Activated T-cell treated with anti-CD3 and anti-CD28 coated beads, Interleukin-2, amount 50 U/mL, for 72 hours (primary cell): ENCODE measurements around the gene EZR. TPM values are rescaled to one million over a fixed set of nuclear protein-coding genes. Genes with fewer than 3 reads are reported as not detected.

Experiments
- ATAC-seq, 2 donors: fragments of 150-1000 bp; cut with Tn5 transposase; replicated peaks in 1 of 2; 2 replicates each; pipeline ENCODE4 v1.10.0; 2021; ENCODE audit warnings: moderate library complexity in 2 of 2, mild to moderate bottlenecking in 1 of 2
- DNase-seq, 2 donors: peaks; one replicate each; pipeline ENCODE4 v3.0.0; 2021 to 2022; ENCODE audit warnings: mixed read lengths in 1 of 2
- H3K27ac Mint-ChIP-seq: one replicate; pipeline ENCODE4 v1.8.0; 2022; ENCODE audit warnings: mild to moderate bottlenecking, moderate library complexity, mixed read lengths
- H3K27me3 Mint-ChIP-seq: one replicate; pipeline ENCODE4 v1.8.0; 2022; ENCODE audit warnings: low read depth, mixed read lengths
- H3K36me3 Mint-ChIP-seq, 2 donors: one replicate each; pipeline ENCODE4 v1.8.0; 2022; ENCODE audit warnings: mixed read lengths in 2 of 2, mild to moderate bottlenecking in 1 of 2; ENCODE audit not compliant: insufficient read depth in 2 of 2
- H3K4me1 Mint-ChIP-seq: one replicate; pipeline ENCODE4 v1.8.0; 2022; ENCODE audit warnings: low read depth, mixed read lengths
- H3K4me3 Mint-ChIP-seq, 2 donors: one replicate each; pipeline ENCODE4 v1.8.0; 2022; ENCODE audit warnings: mild to moderate bottlenecking in 2 of 2, mixed read lengths in 2 of 2, moderate library complexity in 2 of 2
- H3K9me3 Mint-ChIP-seq, 2 donors: one replicate each; pipeline ENCODE4 v1.8.0; 2022; ENCODE audit warnings: mixed read lengths in 2 of 2
- total RNA-seq, 2 donors: library from RNA; stranded (reverse); gene quantifications; one replicate each; pipeline ENCODE4 v1.2.3, GENCODE V29; 2022

The EZR gene
- total RNA-seq, 2 donors from 2014 or later, result 167 to 177 TPM

DNA sequence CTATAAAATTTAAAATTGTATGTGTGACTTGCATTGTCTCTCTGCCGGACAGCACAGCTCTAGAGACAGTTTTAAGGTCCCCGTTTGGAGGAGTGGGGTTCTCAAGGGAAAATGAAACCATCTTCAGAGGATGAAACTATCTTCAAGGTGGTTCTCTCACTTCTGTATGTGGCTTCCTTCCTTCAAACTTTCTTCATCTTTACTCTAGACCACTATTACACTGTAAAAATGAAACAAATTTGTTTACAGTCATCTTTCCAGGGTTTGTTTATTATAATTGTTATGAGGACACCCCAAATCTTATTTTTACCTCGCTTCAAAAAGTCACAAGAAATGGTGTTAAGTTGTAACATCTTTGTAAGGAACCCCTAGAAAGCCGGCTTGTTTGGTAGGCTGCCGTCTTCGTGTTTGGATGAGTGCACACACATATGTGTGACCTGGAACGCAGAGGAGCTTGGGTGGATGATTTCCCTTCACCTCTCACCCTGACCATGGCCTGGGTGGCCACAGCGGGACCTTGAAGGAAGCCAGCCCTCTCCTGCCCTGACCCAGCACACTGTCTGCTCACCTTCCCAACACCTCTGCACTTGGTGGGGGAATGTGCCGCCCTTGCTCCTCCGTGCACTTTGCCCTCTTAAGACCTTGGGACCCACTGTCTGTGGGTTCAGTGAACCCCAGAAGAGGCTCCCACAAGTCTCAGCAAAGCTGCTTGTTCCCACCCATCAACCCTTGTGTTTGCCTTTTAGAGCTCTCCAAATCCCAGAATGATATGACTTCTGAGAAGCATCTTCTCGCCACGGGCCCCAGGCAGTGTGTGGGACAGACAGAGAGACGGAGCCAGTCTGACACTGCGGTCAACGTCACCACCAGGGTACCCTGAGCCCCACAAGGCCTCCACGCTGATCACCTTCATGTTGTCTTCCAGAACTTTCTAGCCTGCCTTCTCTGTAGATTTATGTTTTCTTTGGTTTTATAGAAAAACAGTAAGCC lies 101.5 kb downstream of the EZR start:
- H3K27me3 Mint-ChIP-seq, result no peaks in the 10 kb centered on the region
- H3K27ac Mint-ChIP-seq, result peak overlapping the region; percentile 69
- no peaks in the 10 kb centered on the region for H3K9me3 Mint-ChIP-seq
- DNase-seq (no peak), ATAC-seq (no peak)
- H3K4me1 Mint-ChIP-seq, result peaks cover 69% of the 10 kb centered on the region
- peak overlapping the region in 1 of 2 donors; percentile 56 for H3K4me3 Mint-ChIP-seq
- peaks cover 28 to 45% of the 10 kb centered on the region in 2 donors for H3K36me3 Mint-ChIP-seq

Other genes with a start within 250 kb of the EZR start
- gene DYNLT1, start 174.6 kb downstream of the EZR start, total RNA-seq, result 100 to 1,000 TPM; 111 to 127 TPM
- gene SYTL3, start 169.3 kb downstream of the EZR start, total RNA-seq, result 100 to 1,000 TPM; 267 to 353 TPM
- gene RSPH3, start 180.8 kb upstream of the EZR start, total RNA-seq, result 1 to 10 TPM; 6.1 to 6.3 TPM
- 10 to 100 TPM; 34.6 to 56.1 TPM for gene TAGAP, start 225.6 kb upstream of the EZR start, total RNA-seq